Esophagus (tissue), 2 donors: ENCODE results near the gene KRT32. TPM values are rescaled to one million over a fixed set of nuclear protein-coding genes. Genes with fewer than 3 reads are reported as not detected.

ENCODE experiments used
- H3K27ac ChIP-seq, 2 donors: one replicate each; pipeline ENCODE4 v1.5.1; 2013; ENCODE audit warnings: low read depth in 2 of 2, mild to moderate bottlenecking in 2 of 2, inconsistent platforms in 1 of 2, low read length in 1 of 2, moderate library complexity in 1 of 2
- H3K27me3 ChIP-seq, 2 donors: one replicate each; pipeline ENCODE4 v1.6.1; 2013; ENCODE audit warnings: low read length in 2 of 2, control low read depth in 1 of 2, mild to moderate bottlenecking in 1 of 2; ENCODE audit not compliant: insufficient read depth in 2 of 2, control insufficient read depth in 1 of 2
- H3K36me3 ChIP-seq, 2 donors: one replicate each; pipeline ENCODE4 v1.6.1; 2013; ENCODE audit warnings: low read length in 1 of 2; ENCODE audit not compliant: control insufficient read depth in 2 of 2, insufficient read depth in 2 of 2
- H3K4me1 ChIP-seq, 2 donors: one replicate each; pipeline ENCODE4 v1.6.1; 2013; ENCODE audit warnings: low read length in 1 of 2; ENCODE audit not compliant: control insufficient read depth in 2 of 2, insufficient read depth in 2 of 2
- H3K4me3 ChIP-seq, 2 donors: one replicate each; pipeline ENCODE4 v1.5.1; 2013; ENCODE audit warnings: low read length in 2 of 2, mild to moderate bottlenecking in 2 of 2, low read depth in 1 of 2, moderate library complexity in 1 of 2
- H3K9me3 ChIP-seq, 2 donors: one replicate each; pipeline ENCODE4 v1.6.1; 2013; ENCODE audit warnings: mild to moderate bottlenecking in 2 of 2, low read depth in 1 of 2, low read length in 1 of 2, moderate library complexity in 1 of 2; ENCODE audit not compliant: control insufficient read depth in 2 of 2, insufficient read depth in 1 of 2
- WGBS, 2 donors: extraction: QIAGEN DNeasy Blood & Tissue Kit; methylation state at CpG; one replicate each; pipeline ENCODE4 v1.1.7; 2013; 5-methylcytosine and 5-hydroxymethylcytosine counted together
- polyA plus RNA-seq, 2 donors: library from polyadenylated mRNA; stranded (reverse); fragments of 200-250 nt; gene quantifications; one replicate each; pipeline ENCODE4 v1.2.3, GENCODE V29; 2013
- donor health status: healthy with polysubstance abuse.
- donor health status: Bipolar disorder and iron deficiency.

KRT32 gene
- polyA plus RNA-seq, 2 donors: 1.9 to 8.5 TPM

GRCh38 chr17:41494524-41494923 is 27.3 kb upstream of the KRT32 start:
- 40 to 53% methylated on average over 2 of the region's 2 CpGs for WGBS, 2 donors
- Histone ChIP-seq H3K27ac (peak overlapping the region in 1 of 2 donors; percentile 24), H3K36me3 (no peaks in the 10 kb centered on the region), H3K9me3 (no peaks in the 10 kb centered on the region), H3K27me3 (no peaks in the 10 kb centered on the region), H3K4me3 (no peak overlapping the region), H3K4me1 (peaks cover 3% of the 10 kb centered on the region in 2 donors)

- Histone ChIP-seq H3K27me3 (no peaks in the 10 kb centered on the region), H3K36me3 (no peaks in the 10 kb centered on the region), H3K4me1 (peaks cover 3% of the 10 kb centered on the region in 2 donors), H3K27ac (no peak overlapping the region), H3K4me3 (no peak overlapping the region), H3K9me3 (no peaks in the 10 kb centered on the region)
- 46 to 47% methylated on average over 4 of the region's 4 CpGs for WGBS, 2 donors
Observed at GRCh38 chr17:41492771-41493170, 25.6 kb upstream of the KRT32 start.

GRCh38 chr17:41492351-41492750 is 25.2 kb upstream of the KRT32 start:
- WGBS, 2 donors: 66 to 67% methylated on average over 6 of the region's 6 CpGs
- Histone ChIP-seq H3K27me3 (no peaks in the 10 kb centered on the region), H3K36me3 (no peaks in the 10 kb centered on the region), H3K27ac (no peak overlapping the region), H3K4me1 (peaks cover 3% of the 10 kb centered on the region in 2 donors), H3K9me3 (no peaks in the 10 kb centered on the region), H3K4me3 (no peak overlapping the region)

GRCh38 chr17:41491476-41491875 is 24.3 kb upstream of the KRT32 start:
- H3K27ac ChIP-seq: no peak overlapping the region
- no peaks in the 10 kb centered on the region for H3K9me3 ChIP-seq
- H3K36me3 ChIP-seq: no peaks in the 10 kb centered on the region
- WGBS, 2 donors: 77 to 81% methylated on average over 2 of the region's 2 CpGs
- H3K4me3 ChIP-seq: no peak overlapping the region
- H3K27me3 ChIP-seq: no peaks in the 10 kb centered on the region
- peaks cover 3% of the 10 kb centered on the region in 2 donors for H3K4me1 ChIP-seq

GRCh38 chr17:41490000-41490990 is 23.1 kb upstream of the KRT32 start:
- Histone ChIP-seq H3K4me3 (no peak overlapping the region), H3K27me3 (no peaks in the 10 kb centered on the region), H3K4me1 (peaks cover 0 to 3% of the 10 kb centered on the region in 2 donors), H3K27ac (no peak overlapping the region), H3K9me3 (no peaks in the 10 kb centered on the region), H3K36me3 (no peaks in the 10 kb centered on the region)
- WGBS, 2 donors: 74 to 82% methylated on average over 10 of the region's 10 CpGs

- H3K27me3 ChIP-seq: no peaks in the 10 kb centered on the region
- 94% methylated on average over 12 of the region's 12 CpGs for WGBS, 2 donors
- no peak within 1 kb of the TSS for H3K27ac ChIP-seq
- peaks cover 0 to 3% of the 10 kb centered on the region in 2 donors for H3K4me1 ChIP-seq
- H3K9me3 ChIP-seq: no peaks in the 10 kb centered on the region
- H3K36me3 ChIP-seq: no peaks in the 10 kb centered on the region
- no peak within 1 kb of the TSS for H3K4me3 ChIP-seq
Observed at GRCh38 chr17:41489531-41489930, 22.3 kb upstream of the KRT32 start, which contains the start of gene KRT36. Gene KRT36 (minus strand): TSS chr17:41489910. CDS start chr17:41489864, 46 bp downstream.

GRCh38 chr17:41486809-41487530 is 19.8 kb upstream of the KRT32 start:
- Histone ChIP-seq H3K4me3 (no peak overlapping the region), H3K4me1 (no peaks in the 10 kb centered on the region), H3K36me3 (no peaks in the 10 kb centered on the region), H3K27ac (no peak overlapping the region), H3K27me3 (no peaks in the 10 kb centered on the region), H3K9me3 (no peaks in the 10 kb centered on the region)
- WGBS, 2 donors: 75 to 76% methylated on average over 29 of the region's 29 CpGs

- WGBS, 2 donors: 93 to 95% methylated on average over 13 of the region's 13 CpGs
- no peaks in the 10 kb centered on the region for H3K36me3 ChIP-seq
- H3K4me1 ChIP-seq: no peaks in the 10 kb centered on the region
- H3K27me3 ChIP-seq: no peaks in the 10 kb centered on the region
- H3K4me3 ChIP-seq: no peak overlapping the region
- no peak overlapping the region for H3K27ac ChIP-seq
- no peaks in the 10 kb centered on the region for H3K9me3 ChIP-seq
Observed at GRCh38 chr17:41486316-41486715, 19.1 kb upstream of the KRT32 start.

DNA sequence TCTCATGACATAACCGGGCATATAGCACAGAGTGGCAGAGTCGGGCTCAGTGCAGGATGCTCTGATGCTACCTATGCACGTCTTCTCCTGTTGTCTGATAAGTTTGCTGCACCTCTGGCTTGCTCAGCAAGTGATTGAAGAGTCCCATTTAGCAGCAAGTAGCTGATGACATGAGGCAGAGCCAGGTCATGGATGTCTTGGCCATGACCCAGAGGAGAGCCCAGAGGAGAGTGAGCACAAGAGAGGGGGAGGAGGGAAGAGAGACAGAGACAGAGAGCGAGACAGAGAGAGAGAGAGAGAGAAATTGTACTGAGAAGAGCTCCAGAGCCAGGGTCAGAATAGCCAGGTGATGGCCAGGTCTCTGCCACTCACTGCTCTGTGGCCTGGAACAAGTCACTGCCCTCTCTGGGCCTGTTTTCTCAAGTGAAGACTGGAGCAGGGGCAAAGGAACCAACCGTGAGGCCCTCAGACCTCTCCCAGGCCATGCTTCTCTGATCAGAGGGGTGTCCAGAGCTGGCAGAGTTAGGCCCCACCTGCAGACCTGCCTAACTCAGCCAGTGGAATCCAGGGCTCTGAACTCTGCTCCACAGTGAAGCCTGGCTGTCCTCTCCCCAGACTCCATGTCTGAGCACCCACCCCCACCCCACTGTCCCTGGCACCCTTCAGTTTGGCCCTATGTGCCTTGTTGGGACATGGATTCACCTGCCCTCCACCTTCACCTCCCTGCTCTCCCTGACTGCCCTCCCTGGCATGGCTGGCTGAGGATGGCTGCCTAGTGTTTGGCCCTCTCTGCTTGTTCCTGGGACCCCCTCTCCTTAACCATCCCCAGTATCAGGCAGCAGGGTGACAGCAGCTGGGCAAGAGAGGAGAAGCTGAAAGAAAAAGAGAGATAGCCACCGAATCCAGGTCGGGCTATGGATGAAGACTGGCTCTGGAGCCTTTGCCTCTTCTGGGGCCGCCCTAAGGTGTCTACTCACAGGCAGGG is 18.0 kb upstream of the KRT32 start:
- Histone ChIP-seq H3K36me3 (no peaks in the 10 kb centered on the region), H3K27me3 (no peaks in the 10 kb centered on the region), H3K4me3 (no peak overlapping the region), H3K4me1 (no peaks in the 10 kb centered on the region), H3K27ac (no peak overlapping the region), H3K9me3 (no peaks in the 10 kb centered on the region)
- 84 to 85% methylated on average over 8 of the region's 8 CpGs for WGBS, 2 donors
